Measurements from ENCODE around the gene EHD4. TPM values are rescaled to one million over a fixed set of nuclear protein-coding genes. Genes with fewer than 3 reads are reported as not detected.

Gene EHD4
- total RNA-seq, 6 experiments from 2014 or later = 14.1 to 21.8 (median 18.1) TPM

DNA sequence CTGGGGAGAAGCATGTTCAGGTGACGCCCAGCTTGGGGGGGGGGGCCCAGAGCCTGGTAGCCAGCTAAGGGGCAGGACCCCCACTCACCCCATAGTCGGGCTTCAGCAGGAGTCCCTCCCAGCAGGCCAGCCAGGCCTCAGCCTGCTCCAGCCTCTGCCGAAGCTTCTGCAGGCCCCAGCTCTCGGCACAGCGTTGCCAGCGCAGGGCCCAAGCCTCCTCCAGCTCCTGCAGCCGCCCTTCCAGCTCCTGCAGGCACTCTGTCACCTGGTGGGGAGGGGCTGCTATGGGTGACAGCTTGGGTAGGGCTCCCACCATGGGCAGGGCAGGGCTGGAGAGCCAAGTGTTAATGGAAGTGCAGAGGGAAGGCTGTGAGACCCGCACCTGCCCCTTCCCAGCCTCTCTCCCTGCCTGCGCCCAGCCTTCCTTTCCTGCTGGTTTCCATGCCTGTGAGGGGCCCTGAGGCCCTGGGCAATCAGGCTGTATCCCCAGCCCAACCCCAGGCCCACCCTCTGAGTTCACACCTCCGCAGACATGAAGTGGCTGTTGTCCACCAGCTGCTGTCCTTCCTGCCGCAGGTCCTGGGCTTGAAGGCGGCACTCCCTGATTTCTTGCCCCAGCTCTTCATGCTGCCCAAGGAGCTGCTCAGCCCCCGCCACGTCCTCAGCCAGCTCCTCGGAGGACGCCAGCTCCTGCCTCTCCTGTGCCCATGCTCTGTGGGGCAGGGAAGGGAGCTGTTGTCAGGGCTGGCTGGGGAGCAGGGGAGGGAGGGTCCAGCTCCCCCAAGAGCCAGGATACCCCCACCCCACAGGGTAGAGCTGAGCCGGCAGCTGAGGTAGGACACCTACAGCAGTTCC, 119.4 kb downstream of the EHD4 start:
- no peak for DNase-seq
- no peak overlapping the region for H3K27ac Mint-ChIP-seq
- peaks cover 4% of the 10 kb centered on the region; the same call in 1 of the 2 replicates for H3K27me3 Mint-ChIP-seq (ENCODE audit: insufficient read depth)
- H3K4me1 Mint-ChIP-seq (ENCODE audit: low read depth) = no peaks in the 10 kb centered on the region
- H3K36me3 Mint-ChIP-seq (ENCODE audit: low read depth) = peaks cover 5% of the 10 kb centered on the region; the same call in 1 of the 2 replicates
- no peak overlapping the region for H3K4me3 Mint-ChIP-seq
- TF ChIP-seq, protein P1, sequence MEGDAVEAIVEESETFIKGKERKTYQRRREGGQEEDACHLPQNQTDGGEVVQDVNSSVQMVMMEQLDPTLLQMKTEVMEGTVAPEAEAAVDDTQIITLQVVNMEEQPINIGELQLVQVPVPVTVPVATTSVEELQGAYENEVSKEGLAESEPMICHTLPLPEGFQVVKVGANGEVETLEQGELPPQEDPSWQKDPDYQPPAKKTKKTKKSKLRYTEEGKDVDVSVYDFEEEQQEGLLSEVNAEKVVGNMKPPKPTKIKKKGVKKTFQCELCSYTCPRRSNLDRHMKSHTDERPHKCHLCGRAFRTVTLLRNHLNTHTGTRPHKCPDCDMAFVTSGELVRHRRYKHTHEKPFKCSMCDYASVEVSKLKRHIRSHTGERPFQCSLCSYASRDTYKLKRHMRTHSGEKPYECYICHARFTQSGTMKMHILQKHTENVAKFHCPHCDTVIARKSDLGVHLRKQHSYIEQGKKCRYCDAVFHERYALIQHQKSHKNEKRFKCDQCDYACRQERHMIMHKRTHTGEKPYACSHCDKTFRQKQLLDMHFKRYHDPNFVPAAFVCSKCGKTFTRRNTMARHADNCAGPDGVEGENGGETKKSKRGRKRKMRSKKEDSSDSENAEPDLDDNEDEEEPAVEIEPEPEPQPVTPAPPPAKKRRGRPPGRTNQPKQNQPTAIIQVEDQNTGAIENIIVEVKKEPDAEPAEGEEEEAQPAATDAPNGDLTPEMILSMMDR (IDR thresholded peaks at IDR 0.05) = no peak
- no peaks in the 10 kb centered on the region for H3K9me3 Mint-ChIP-seq

DNA sequence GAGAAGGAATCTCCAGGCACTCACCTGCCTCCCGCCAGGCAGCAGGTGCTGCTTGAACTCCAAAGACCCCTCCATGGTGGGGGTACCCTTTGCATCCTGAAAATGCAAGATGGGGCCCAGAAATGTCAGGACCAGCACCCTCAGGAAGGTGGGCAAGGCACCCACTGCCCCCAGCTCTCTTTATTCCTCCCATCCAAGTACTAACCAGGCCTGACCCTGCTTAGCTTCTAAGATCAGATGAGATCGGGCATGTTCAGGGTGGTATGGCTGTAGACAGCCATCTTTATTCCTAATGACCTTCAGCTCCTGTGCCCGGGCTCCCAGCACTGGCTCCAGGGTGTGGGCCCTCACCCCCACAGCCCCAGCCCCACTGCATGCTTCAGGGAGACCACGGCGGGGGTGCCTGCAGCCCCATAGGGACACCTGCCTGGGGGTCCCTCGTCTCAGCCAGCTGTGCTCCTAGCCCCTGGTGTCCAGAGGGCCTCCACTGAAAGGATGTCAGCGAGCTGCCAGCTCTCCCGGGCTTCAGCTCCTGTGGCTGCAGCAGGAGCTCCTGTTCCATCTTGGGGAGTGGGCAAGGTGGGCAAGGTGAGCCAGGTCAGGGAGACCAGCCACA, 120.5 kb downstream of the EHD4 start:
- H3K36me3 Mint-ChIP-seq (ENCODE audit: low read depth) = peaks cover 5% of the 10 kb centered on the region; the same call in 1 of the 2 replicates
- peaks cover 4% of the 10 kb centered on the region; the same call in 1 of the 2 replicates for H3K27me3 Mint-ChIP-seq (ENCODE audit: insufficient read depth)
- H3K27ac Mint-ChIP-seq = no peak overlapping the region
- TF ChIP-seq, protein P1 (IDR thresholded peaks at IDR 0.05) = no peak
- DNase-seq = no peak
- no peak overlapping the region for H3K4me3 Mint-ChIP-seq
- H3K4me1 Mint-ChIP-seq (ENCODE audit: low read depth) = no peaks in the 10 kb centered on the region
- no peaks in the 10 kb centered on the region for H3K9me3 Mint-ChIP-seq

DNA sequence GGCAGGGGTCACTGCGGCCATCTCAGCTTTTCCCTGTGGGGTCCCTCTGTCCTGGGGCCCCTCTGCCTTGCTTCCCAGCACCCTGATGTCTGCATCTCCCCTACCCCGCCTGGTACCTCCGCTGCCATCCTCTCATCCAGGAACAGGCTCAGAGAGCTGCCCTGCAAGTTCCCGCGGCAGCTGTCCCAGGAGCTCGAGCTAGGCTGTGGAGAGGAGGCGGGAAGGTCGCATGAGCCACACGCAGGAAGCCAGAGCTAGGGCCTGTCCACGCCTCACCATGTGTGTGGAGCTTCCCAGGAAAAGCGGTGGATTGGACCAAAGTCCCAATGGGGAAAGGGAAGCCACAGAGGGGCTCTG, 121.2 kb downstream of the EHD4 start:
- H3K27ac Mint-ChIP-seq = no peak overlapping the region
- DNase-seq = no peak
- H3K4me1 Mint-ChIP-seq (ENCODE audit: low read depth) = no peaks in the 10 kb centered on the region
- H3K9me3 Mint-ChIP-seq = no peaks in the 10 kb centered on the region
- no peak overlapping the region for H3K4me3 Mint-ChIP-seq
- TF ChIP-seq, protein P1 (IDR thresholded peaks at IDR 0.05) = no peak
- peaks cover 4% of the 10 kb centered on the region; the same call in 1 of the 2 replicates for H3K27me3 Mint-ChIP-seq (ENCODE audit: insufficient read depth)
- H3K36me3 Mint-ChIP-seq (ENCODE audit: low read depth) = peaks cover 5% of the 10 kb centered on the region

DNA sequence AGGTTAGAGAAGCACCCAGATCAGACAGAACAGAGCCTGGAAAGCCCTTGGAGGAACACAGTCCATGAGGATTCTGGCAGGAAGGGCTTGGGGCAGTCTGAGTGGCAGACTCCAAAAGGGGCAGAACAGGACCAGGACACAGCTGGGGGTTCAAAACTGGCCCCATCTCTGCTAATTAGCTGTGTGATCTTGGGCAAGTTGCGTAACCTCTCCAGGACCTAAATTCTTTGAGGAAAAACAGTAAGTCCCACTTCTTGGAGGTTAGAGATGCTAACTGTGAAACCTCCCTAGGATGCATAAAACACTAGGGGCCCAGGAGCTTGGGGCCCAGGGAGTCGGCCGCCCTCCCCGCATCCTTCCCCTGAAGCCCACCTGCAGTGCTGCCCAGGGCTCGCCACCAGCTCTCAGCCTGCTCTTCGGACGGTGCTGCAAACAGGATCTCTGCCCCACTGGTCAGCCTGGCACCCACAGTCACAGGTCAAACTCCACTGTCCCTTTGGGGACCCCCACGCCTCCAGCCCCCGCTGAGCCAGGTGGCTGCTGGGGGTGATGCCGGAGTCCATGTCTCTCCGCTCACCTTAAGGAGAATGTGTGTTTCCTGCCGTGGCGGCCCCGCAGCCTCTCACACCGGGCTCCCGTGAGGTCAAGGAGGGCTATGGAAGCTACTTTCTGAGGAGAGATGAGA, 121.7 kb downstream of the EHD4 start:
- TF ChIP-seq, protein P1 (IDR thresholded peaks at IDR 0.05) = no peak
- H3K4me3 Mint-ChIP-seq = no peak overlapping the region
- H3K27ac Mint-ChIP-seq = no peak overlapping the region
- no peak for DNase-seq
- H3K27me3 Mint-ChIP-seq (ENCODE audit: insufficient read depth) = peaks cover 4% of the 10 kb centered on the region; the same call in 1 of the 2 replicates
- H3K4me1 Mint-ChIP-seq (ENCODE audit: low read depth) = no peaks in the 10 kb centered on the region
- H3K36me3 Mint-ChIP-seq (ENCODE audit: low read depth) = peaks cover 5% of the 10 kb centered on the region
- H3K9me3 Mint-ChIP-seq = no peaks in the 10 kb centered on the region

DNA sequence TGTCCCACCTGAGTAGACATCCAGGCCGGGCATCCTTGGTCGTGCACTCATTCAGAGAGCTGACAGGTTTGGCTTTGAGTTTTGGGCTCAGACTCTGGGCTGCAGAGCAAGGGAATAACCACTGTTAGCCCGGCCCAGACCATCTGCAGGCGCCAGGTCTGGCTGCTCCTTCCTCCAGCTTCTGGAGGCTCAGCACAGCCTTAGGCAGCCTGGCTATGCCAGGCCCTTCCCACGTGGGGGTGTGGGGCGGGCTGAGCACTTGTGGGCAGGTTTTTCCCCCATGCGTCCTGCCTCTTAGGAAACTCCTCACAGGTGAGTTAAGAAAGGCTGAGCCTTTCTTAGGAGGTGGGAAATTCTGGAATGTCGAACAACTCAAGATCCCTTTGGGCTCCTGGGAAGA, 122.5 kb downstream of the EHD4 start:
- H3K9me3 Mint-ChIP-seq = no peaks in the 10 kb centered on the region
- H3K4me1 Mint-ChIP-seq (ENCODE audit: low read depth) = no peaks in the 10 kb centered on the region
- peaks cover 5% of the 10 kb centered on the region for H3K36me3 Mint-ChIP-seq (ENCODE audit: low read depth)
- no peak for DNase-seq
- no peak overlapping the region for H3K27ac Mint-ChIP-seq
- peaks cover 4% of the 10 kb centered on the region; the same call in 1 of the 2 replicates for H3K27me3 Mint-ChIP-seq (ENCODE audit: insufficient read depth)
- no peak overlapping the region for H3K4me3 Mint-ChIP-seq
- TF ChIP-seq, protein P1 (IDR thresholded peaks at IDR 0.05) = no peak

All from HFFc6 (cell line).